ENCODE results near the gene KMT2A. TPM values are rescaled to one million over a fixed set of nuclear protein-coding genes. Genes with fewer than 3 reads are reported as not detected.
"Not testable (repeated sequence)": the region's sequence is repeated elsewhere in the genome, so short reads cannot be mapped to it uniquely, and the experiment has no call there.

KMT2A gene
- total and polyA plus RNA-seq, 2 donors from 2014 or later, result 5.6 to 85.1 TPM

- Histone ChIP-seq H3K4me1 (ENCODE audit: control insufficient read depth in 2 of 3, insufficient read depth in 2 of 3, low read depth in 1 of 3, low read length in 3 of 3) (no peaks in the 10 kb centered on the region), H3K36me3 (ENCODE audit: control insufficient read depth in 2 of 3, insufficient read depth in 3 of 3, low read length in 3 of 3) (peaks cover 2 to 22% (median 20%) of the 10 kb centered on the region in 3 donors), H3K9ac (ENCODE audit: low read length in 3 of 3) (no peak overlapping the region), H3K27me3 (ENCODE audit: control insufficient read depth, insufficient read depth, low read length) (no peaks in the 10 kb centered on the region), H3K9me3 (ENCODE audit: control insufficient read depth in 2 of 3, insufficient read depth in 1 of 3, low read length in 3 of 3) (no peaks in the 10 kb centered on the region), H3K27ac (ENCODE audit: low read depth in 2 of 2, low read length in 2 of 2) (no peak overlapping the region), H3K4me3 (ENCODE audit: low read length in 3 of 3) (no peak overlapping the region)
- intact Hi-C loops (cut with DNase I), result no loop called here
- no peak for DNase-seq
- no peak for FAIRE-seq
- no peak for TF ChIP-seq CTCF (IDR thresholded peaks at IDR 0.05; ENCODE audit: borderline replicate concordance, extremely low read depth, insufficient read depth)
Observed at GRCh38 chr11:118471030-118471429, 34.7 kb downstream of the KMT2A start.

GRCh38 chr11:118473537-118473936 is 37.2 kb downstream of the KMT2A start:
- H3K27ac ChIP-seq (ENCODE audit: low read depth in 2 of 2, low read length in 2 of 2), result no peak overlapping the region
- no peak overlapping the region for H3K9ac ChIP-seq (ENCODE audit: low read length in 3 of 3)
- H3K36me3 ChIP-seq (ENCODE audit: control insufficient read depth in 2 of 3, insufficient read depth in 3 of 3, low read length in 3 of 3), result peaks cover 9 to 36% (median 34%) of the 10 kb centered on the region in 3 donors
- H3K9me3 ChIP-seq (ENCODE audit: control insufficient read depth in 2 of 3, insufficient read depth in 1 of 3, low read length in 3 of 3), result no peaks in the 10 kb centered on the region
- no peak for TF ChIP-seq CTCF (IDR thresholded peaks at IDR 0.05; ENCODE audit: borderline replicate concordance, extremely low read depth, insufficient read depth)
- FAIRE-seq (no peak), DNase-seq (no peak)
- H3K27me3 ChIP-seq (ENCODE audit: control insufficient read depth, insufficient read depth, low read length), result no peaks in the 10 kb centered on the region
- intact Hi-C loops (cut with DNase I), result no loop called here
- no peak overlapping the region for H3K4me3 ChIP-seq (ENCODE audit: low read length in 3 of 3)
- H3K4me1 ChIP-seq (ENCODE audit: control insufficient read depth in 2 of 3, insufficient read depth in 2 of 3, low read depth in 1 of 3, low read length in 3 of 3), result no peaks in the 10 kb centered on the region

GRCh38 chr11:118476676-118477075 is 40.4 kb downstream of the KMT2A start:
- DNase-seq (no peak), FAIRE-seq (no peak)
- no peak for TF ChIP-seq CTCF (IDR thresholded peaks at IDR 0.05; ENCODE audit: borderline replicate concordance, extremely low read depth, insufficient read depth)
- Histone ChIP-seq H3K9me3 (ENCODE audit: control insufficient read depth in 2 of 3, insufficient read depth in 1 of 3, low read length in 3 of 3) (no peaks in the 10 kb centered on the region), H3K27me3 (ENCODE audit: control insufficient read depth, insufficient read depth, low read length) (no peaks in the 10 kb centered on the region), H3K9ac (ENCODE audit: low read length in 3 of 3) (no peak overlapping the region), H3K36me3 (ENCODE audit: control insufficient read depth in 2 of 3, insufficient read depth in 3 of 3, low read length in 3 of 3) (peaks cover 18 to 58% (median 50%) of the 10 kb centered on the region in 3 donors), H3K4me3 (ENCODE audit: low read length in 3 of 3) (no peak overlapping the region), H3K27ac (ENCODE audit: low read depth in 2 of 2, low read length in 2 of 2) (no peak overlapping the region), H3K4me1 (ENCODE audit: control insufficient read depth in 2 of 3, insufficient read depth in 2 of 3, low read depth in 1 of 3, low read length in 3 of 3) (no peaks in the 10 kb centered on the region)
- intact Hi-C loops (cut with DNase I), result no loop called here

- intact Hi-C loops (cut with DNase I); FAIRE-seq: not testable (repeated sequence)
- peaks cover 24 to 71% (median 42%) of the 10 kb centered on the region in 3 donors for H3K36me3 ChIP-seq (ENCODE audit: control insufficient read depth in 2 of 3, insufficient read depth in 3 of 3, low read length in 3 of 3)
Observed at GRCh38 chr11:118481238-118481637, 44.9 kb downstream of the KMT2A start.

More at GRCh38 chr11:118481238-118481637, 44.9 kb downstream of the KMT2A start:
- not testable (repeated sequence) for H3K4me3 ChIP-seq (ENCODE audit: low read length in 3 of 3); H3K27me3 ChIP-seq (ENCODE audit: control insufficient read depth, insufficient read depth, low read length); H3K9ac ChIP-seq (ENCODE audit: low read length in 3 of 3); DNase-seq; H3K27ac ChIP-seq (ENCODE audit: low read depth in 2 of 2, low read length in 2 of 2); H3K9me3 ChIP-seq (ENCODE audit: control insufficient read depth in 2 of 3, insufficient read depth in 1 of 3, low read length in 3 of 3); H3K4me1 ChIP-seq (ENCODE audit: control insufficient read depth in 2 of 3, insufficient read depth in 2 of 3, low read depth in 1 of 3, low read length in 3 of 3)
